ENCODE measurements around the gene TRAPPC8.
A peak's percentile ranks its signal among the peaks of the same experiment; 100 is the strongest.

Gene TRAPPC8

GRCh38 chr18:31791817-31792579 is 150.9 kb downstream of the TRAPPC8 start:
- no peaks in the 10 kb centered on the region for H3K27me3 ChIP-seq (ENCODE audit: insufficient read depth, poor library complexity, severe bottlenecking)
- TF ChIP-seq REST (IDR thresholded peaks at IDR 0.05; ENCODE audit: insufficient replicate concordance, low read depth) (no peak), GABPA (IDR thresholded peaks at IDR 0.05; ENCODE audit: low read depth) (no peak), SPI1 (IDR thresholded peaks at IDR 0.05; ENCODE audit: borderline replicate concordance, low read depth) (peak; percentile 92), CTCF (IDR thresholded peaks at IDR 0.05; ENCODE audit: insufficient read depth, low read length) (no peak), POLR2AphosphoS5 (IDR thresholded peaks at IDR 0.05; ENCODE audit: low read depth) (no peak)
- no peak overlapping the region for H3K4me3 ChIP-seq (replicated peaks; ENCODE audit: insufficient read depth, low read length)
- DNase-seq (ENCODE audit: low read depth in 1 of 2, low spot score in 1 of 2): peak; percentile 63 to 85
- peak overlapping the region; percentile 24 for H3K27ac ChIP-seq (replicated peaks)

GRCh38 chr18:31789409-31789808 is 153.5 kb downstream of the TRAPPC8 start:
- Histone ChIP-seq H3K27me3 (ENCODE audit: insufficient read depth, poor library complexity, severe bottlenecking) (no peaks in the 10 kb centered on the region), H3K4me3 (replicated peaks; ENCODE audit: insufficient read depth, low read length) (no peak overlapping the region), H3K27ac (replicated peaks) (no peak overlapping the region)
- DNase-seq (ENCODE audit: low read depth in 1 of 2, low spot score in 1 of 2): no peak
- TF ChIP-seq GABPA (IDR thresholded peaks at IDR 0.05; ENCODE audit: low read depth): no peak
- TF ChIP-seq CTCF (IDR thresholded peaks at IDR 0.05; ENCODE audit: insufficient read depth, low read length): no peak
- no peak for TF ChIP-seq SPI1 (IDR thresholded peaks at IDR 0.05; ENCODE audit: borderline replicate concordance, low read depth)
- TF ChIP-seq POLR2AphosphoS5 (IDR thresholded peaks at IDR 0.05; ENCODE audit: low read depth): no peak
- TF ChIP-seq REST (IDR thresholded peaks at IDR 0.05; ENCODE audit: insufficient replicate concordance, low read depth): no peak

- DNase-seq (ENCODE audit: low read depth in 1 of 2, low spot score in 1 of 2): no peak
- Histone ChIP-seq H3K27me3 (ENCODE audit: insufficient read depth, poor library complexity, severe bottlenecking) (no peaks in the 10 kb centered on the region), H3K27ac (replicated peaks) (no peak overlapping the region), H3K4me3 (replicated peaks; ENCODE audit: insufficient read depth, low read length) (no peak overlapping the region)
- TF ChIP-seq GABPA (IDR thresholded peaks at IDR 0.05; ENCODE audit: low read depth): no peak
- TF ChIP-seq POLR2AphosphoS5 (IDR thresholded peaks at IDR 0.05; ENCODE audit: low read depth): no peak
- TF ChIP-seq CTCF (IDR thresholded peaks at IDR 0.05; ENCODE audit: insufficient read depth, low read length): no peak
- TF ChIP-seq SPI1 (IDR thresholded peaks at IDR 0.05; ENCODE audit: borderline replicate concordance, low read depth): no peak
- no peak for TF ChIP-seq REST (IDR thresholded peaks at IDR 0.05; ENCODE audit: insufficient replicate concordance, low read depth)
Observed at GRCh38 chr18:31783059-31783458, 159.9 kb downstream of the TRAPPC8 start.
